Activated T-cell treated with anti-CD3 and anti-CD28 coated beads, Interleukin-2, amount 50 U/mL, for 48 hours (primary cell): ENCODE results near the gene IL4R.
"Not testable (repeated sequence)": the region's sequence is repeated elsewhere in the genome, so short reads cannot be mapped to it uniquely, and the experiment has no call there.

Experiments
- DNase-seq, 2 experiments: peaks; one replicate each; pipeline ENCODE4 v3.0.0-alpha.2; 2020

The IL4R gene

DNA sequence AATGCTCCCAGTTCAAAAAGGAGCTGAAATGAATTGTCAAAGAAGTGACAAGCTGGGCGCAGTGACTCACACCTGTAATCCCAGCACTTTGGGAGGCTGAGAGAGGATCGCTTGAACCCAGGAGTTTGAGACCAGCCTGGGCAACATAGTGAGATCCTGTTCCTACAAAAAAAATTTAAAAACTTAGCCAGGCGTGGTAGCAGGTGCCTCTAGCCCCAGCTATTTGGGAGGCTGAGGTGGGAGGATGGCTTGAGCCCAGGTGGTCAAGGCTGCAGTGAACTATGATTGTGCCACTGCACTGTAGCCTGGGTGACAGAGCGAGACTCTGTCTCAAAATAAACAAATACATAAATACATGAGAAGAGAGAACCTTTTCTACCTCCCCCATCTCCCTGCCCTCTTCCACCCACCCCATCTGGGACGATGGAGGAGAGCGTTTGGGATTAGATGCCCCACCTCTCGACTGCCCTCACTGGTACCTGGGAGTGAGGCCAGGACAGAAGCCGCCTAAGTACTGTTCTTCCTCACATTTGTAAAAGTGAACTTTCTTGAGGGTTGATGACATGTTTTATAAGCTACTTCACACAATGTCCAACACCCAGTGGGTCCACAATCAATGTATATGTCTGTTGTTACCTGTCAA lies 2.4 kb downstream of the IL4R start:
- DNase-seq = peak in 1 of 2 experiments; percentile 32

DNA sequence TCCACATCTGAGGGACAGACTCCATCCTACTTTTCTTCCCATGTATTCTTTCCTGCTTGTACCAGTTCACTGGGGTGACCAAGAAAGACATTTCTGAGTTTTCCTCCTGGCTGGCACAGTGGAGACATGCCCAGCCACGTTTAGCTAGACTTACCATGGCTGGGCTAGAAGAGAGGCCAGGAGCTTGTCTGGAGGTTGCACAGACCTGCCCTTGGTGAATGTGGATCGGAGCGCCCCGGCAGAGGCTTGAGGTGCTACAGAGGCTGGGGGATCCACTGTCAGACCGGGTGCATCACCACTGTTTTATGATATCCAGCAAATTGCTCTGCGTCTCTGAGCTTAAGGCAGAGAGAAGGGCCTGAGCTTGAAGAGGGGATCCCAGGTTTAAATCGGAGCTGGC lies 3.5 kb downstream of the IL4R start:
- DNase-seq = peak in 1 of 2 experiments; percentile 42

DNA sequence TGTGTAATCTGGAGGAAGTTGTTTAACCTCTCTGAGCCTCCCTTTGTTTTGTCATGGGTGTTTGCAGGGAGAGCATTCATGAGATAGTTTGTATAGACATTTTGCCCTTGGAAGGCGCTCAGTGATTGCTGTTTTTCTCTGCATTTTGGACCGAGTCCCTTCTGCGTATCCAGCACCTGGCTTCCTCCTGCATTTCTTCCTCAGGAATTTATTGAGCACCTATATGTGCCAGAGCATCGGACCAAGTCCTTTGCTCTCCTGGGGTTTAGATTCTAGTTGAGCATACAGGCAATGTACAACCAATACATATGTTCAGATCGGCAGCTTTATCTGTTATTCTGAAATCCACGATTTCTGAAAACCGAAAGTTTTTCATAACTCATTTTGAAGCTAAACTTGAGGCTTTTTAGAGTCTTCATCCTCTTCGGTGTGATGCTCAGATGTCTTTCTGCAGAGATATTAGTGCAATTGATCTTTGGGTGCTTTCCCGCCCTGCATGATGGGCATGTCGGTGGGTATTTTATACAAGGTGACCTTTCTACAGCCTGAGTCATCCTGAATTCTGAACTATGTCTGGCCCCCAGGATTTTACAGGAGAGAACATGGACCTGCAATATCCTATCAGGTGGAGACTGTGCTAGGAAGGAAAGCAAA lies 4.1 kb downstream of the IL4R start:
- peak in 1 of 2 experiments; percentile 77 for DNase-seq

DNA sequence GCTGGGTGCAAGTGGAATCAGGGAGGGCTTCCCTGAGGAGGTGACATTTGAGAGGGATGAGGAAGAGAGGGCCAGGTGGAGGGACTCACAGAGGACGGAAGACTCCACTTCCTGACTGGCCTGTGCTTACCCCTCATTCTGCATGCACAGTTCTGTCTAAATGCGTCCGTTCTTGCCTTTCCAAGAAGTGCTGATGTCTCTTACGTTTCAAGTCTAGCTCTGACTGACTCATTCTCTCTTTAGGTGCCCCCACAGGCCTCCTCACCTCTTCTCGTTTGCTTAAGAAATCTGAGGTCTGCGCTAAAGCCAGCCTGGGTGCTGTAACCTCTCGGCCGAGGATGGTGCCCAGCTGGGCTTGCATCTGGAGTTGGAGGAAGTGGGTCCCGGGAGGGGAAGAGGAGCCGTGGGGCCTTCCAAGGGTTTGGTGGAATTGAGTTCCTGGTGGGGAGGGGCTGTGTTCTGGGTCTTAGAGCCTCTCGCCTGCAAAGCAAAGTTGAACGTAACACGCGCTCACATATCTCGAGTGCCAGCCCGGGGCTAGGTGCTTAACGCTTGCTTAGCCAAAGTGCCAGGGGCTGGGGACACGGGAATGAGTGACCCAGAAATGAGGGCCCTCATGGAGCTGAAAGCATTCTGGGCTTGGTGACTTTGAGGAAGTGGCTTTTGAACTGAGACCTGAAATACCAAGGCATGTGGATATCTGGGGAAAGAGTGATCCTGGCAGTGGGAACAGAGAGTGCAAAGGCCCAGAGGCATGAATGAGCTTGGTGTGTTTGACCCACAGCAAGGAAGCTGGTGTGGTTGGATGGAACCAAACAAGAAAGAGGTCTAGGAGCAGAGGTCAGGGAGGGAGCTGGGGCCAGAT lies 4.8 kb downstream of the IL4R start:
- peak; percentile 78 to 79 for DNase-seq

DNA sequence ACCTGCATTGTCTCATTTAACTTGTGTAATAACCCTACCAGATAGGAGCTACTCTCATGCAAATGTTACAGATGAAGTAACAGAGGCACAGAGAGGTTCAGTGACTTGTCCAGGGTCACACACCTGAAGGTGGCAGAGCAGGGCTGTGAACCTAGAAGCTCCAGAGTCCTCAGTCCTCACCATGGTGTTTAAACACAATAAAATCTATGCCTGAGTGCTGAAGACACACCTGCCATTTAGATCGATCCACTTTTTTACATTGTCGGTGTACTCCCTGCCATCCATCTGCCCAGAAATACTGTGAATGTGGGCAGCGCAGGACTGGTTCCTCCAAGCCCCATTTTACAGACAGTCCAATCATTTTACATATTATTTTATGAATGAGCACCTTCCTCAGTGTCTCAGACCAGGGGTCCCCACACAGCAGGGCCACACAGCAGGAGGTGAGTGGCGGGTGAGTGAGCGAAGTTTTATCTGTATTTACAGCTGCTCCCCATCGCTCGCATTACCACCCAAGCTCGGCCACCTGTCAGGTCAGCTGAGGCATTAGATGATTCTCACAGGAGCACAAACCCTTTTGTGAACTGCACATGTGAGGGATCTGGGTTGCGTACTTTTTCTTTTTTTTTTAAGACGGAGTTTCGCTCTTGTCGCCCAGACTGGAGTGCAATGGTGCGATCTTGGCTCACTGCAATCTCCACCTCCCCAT lies 5.6 kb downstream of the IL4R start:
- DNase-seq = no peak

DNA sequence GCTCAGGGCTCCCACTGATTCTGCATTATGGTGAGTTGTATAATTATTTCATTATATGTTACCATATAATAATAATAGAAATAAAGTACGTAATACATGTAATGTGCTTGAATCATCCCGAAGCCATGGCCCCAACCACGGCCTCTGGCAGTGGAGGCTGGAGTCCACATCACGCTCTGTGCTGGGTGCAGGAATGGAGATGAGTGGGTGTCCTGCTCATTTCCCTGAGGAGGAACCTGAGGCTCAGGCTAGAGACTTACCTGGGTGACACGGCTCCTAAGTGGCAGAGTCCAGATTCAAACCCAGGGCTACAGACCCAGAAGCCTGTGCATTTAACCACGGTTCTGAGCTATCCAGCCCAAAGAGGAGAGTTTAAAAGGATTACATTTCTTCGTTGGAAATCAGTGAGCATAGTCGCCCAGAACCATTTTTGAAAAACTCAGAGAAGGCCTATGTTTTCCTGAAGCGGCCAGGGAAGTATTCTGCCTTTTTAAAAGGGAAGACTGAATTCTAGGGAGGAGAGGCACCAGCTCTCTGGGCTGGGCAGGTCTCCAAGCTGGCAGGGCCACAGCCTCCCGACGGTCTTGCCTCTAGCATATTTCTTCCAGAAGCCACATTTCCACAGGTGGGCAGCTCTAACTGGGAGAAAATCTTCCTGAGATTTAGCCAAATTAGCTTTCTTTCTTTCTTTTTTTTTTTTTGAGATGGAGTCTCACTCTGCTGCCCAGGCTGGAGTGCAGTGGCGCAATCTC lies 6.7 kb downstream of the IL4R start:
- DNase-seq = no peak

DNA sequence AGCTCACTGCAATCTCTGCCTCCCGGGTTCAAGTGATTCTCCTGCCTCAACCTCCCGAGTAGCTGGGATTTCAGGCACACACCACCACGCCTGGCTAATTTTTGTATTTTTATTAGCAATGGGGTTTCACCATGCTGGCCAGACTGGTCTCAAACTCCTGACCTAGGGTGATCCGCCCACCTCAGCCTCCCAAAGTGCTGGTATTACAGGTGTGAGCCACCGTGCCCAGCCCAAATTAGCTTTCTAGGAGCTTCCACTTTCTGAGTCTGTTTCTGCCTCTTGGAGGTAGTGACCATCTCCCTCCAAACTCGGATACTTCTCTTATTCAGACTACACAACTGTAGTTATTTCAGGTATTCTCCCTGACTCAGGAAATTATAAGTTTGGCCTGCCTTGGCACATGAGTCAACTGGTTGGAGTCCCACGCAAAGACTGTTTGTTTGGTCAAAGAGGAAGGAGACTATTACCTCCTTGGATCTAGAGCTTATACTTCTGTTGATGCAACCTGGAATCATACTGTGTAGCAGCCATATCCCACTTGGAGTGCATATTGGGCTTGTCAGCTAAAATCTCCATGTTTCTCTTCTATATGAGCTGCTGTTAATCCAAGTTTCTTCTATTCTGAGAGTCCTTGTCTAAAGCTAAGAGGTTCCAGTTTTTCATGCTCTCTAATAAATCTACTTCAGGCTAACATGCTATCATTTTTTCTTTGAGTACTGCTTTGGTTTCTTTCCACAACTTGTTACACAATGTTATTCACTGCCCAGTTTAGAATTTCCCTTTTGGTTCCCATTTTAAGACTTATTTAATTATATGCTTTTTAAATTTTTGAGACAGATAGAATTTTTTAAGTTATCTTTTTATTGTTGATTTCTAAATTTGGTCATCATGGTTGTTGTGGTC lies 7.5 kb downstream of the IL4R start:
- no peak for DNase-seq

DNA sequence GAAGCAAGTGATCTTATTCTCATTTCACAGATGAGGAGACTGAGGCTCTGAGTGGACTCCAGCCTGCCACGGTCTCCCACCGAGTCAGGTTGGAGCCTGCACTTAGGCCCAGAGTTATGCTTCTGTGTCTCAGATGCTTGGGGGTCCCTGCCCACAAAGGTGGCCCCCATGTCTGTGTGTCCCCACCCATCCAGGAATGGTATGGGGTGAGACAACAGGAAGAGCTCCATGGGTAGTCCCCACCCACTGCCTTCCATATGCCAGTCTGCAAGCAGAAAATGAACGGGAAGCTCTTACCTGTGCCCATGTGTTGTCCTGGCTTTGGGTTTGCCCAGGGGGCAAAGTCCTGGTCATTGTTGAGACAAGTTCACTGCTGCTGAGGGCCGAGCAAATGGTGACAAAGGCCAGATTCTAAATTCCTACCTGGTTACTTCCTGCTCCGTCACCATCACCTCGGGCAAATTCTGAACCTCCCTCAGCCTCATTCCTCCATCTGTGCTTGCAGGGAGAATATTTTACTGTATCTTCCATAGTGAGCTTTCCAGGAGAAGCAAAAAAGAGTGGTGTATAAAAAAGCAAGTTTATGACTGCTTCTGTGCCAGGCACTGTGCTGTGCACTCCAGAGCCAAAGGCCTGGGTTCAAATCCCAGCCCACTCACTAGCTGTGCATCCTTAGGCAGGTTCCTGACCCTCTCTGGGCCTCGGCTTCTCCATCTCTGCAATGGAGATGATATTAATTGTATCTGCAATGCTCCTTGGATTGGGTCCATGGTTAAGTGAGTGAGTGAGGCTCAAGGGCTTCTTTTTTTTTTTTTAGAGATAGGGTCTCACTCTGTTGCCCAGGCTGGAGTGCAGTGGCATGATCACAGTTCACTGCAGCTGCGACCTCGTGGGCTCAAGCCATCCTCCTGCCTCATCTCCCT lies 9.3 kb downstream of the IL4R start:
- no peak for DNase-seq

DNA sequence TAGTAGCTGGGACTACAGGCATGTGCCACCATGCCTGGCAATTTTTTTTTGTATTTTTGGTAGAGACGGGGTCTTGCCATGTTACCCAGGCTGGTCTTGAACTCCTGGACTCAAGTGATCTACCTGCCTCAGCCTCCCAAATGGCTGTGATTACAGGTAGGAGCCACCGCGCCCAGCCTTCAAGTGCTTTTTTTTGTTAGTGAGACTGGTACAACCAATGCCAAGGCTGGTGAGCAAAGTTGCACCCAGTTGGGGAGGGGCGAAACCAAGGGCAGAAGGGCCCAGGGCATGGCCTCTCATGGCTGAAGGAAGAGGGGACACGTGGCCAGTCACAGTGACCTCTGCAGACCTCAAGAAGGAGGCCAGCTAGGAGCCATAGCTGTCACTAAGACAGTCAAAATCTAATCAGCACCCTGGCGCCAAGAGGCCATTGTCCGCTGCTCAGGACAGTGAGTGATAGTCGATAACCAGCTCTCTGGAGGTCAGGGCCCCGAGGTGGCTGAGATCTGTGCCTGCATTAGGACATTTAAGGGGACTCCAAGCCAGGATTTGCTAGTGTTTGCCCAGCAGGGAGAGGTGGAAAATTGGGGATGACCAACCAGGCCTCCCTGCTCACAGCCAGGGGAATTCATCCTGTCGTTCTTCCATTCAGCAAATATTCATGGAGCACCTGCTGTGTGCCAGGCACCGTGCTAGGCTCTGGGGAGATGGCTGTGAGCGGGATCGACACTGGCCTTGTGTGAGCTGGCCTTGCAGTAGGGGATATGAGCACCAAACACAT lies 10.2 kb downstream of the IL4R start:
- no peak for DNase-seq

DNA sequence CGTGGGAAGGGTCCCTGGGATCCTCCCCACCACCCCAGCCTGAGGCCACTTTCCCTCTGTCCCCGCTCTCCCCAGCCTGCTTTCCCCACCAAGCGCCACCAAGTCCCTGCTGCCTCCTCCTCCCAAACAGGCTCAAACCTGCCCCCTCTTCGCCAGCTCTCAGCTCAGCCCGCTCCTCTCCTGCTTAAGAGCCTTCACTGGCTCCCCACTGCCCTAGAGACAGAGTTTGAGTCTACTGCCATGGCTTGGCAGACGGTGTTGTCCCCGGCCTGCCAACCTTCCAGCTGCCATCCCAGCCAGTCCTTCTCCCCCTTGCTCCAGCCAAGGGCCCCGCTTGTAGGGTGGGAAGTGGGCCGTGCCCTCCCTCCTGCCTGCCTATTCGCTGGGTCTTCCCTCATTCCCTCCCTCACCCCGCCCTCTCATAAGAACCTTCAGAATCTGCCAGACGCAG lies 11.1 kb downstream of the IL4R start:
- no peak for DNase-seq

DNA sequence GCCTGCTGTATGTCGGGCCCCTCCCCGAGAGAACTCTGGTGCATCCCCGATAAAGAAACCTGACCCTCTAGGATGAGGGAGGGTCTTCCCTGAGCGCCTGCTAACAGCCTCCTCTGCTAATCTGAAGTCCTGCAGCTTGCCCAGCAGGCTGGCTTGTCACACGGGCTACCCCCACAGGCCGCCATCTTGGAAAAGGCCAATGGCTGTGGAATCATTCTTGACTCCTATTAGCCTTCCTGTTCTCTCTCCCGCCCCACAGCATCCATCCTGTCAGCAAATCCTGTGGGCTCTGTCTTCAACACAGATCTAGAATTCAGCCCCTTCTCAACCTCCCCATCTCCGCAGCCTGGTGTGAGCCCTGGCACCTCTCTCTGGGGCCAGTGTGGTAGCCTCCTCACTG lies 12.0 kb downstream of the IL4R start:
- DNase-seq = no peak

DNA sequence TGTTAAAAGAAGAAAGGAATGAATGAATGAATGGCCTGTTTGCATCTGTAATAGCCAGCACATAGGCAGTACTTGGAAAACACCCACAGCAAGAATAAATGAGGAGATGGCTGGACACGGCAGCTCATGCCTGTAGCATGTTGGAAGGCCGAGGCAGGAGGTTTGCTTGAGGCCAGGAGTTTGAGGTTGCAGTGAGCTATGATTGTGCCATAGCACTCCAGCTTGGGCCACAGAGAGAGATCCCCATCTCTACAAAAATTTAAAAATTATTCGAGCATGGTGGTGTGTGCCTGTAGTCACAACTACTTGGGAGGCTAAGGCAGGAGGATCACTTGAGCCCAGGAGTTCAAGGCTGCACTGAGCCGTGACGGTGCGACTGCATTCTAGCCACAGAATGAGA lies 12.5 kb downstream of the IL4R start:
- no peak for DNase-seq

DNA sequence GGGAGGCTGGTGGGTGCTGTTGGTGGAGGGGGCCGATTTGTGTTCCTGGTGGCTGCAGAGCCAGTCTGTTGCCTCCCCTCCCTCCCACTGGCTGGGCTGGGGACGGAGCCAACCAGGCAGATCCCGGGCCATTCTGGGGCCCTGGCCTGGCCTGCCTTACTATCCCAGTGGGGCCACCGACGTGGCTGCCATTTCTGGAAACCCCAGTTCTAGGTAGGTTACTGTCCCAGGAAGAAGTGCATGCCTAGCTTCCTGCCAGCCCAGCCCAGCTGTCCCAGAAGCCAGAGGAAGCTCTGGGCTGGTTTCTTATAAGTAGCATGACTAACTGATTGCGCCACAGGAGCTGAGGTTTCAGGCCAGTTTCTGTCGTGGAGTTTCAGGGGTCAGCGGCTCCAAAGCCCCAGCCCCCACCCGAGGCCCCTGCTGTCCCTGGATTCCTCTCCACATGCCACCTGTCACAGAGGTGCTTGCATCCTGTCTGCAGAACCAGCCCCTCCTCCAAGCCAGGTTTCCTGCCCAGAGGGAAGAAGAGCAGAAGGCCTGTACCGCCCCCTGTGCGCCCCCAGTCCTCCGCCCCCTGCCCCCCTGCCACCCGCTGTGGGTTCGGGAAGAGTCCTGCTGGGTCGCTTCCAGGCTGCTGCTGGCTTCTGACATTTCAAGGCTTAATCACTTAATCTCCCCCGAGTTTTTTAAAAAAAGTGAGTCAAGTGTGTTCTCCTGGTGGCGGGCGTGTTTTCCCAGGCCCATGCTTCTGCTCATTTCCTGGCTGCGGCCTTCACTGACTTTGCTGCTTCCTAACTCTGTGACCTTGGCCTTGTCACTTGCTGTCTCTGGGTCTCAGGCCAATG lies 13.2 kb downstream of the IL4R start:
- peak; percentile 66 to 71 for DNase-seq

DNA sequence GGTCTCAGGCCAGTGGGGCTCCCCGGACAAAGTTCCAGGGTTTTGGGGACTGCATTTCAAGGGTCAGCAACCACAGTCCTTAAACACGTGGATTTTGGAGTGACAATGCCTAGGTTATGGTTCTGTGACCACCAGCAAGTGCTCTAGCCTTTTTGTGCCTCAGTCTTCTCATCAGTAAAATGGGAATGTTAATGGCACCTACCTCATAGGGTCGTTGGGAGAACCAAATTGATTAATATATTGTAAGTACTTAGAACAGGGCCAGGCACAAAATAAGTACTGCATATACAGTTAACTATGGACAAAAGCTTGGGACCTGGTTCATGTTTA lies 13.8 kb downstream of the IL4R start:
- no peak for DNase-seq

DNA sequence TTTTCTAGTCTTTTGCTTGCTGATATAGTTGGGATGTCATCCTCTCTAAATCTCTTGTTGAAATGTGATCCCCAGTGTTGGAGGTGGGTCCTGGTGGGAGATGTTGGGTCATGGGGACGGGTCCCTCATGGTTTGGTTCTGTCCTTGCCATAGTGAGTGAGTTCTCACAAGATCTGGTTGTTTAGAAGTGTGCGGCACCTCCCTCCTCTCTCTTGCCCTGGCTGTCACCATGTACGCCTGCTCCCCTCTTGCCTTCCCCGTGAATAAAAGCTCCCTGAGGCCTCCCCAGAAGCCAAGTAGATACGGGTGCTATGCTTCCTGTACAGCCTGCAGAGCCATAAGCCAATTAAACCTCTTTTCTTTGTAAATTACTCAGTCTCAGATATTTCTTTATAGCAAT lies 15.2 kb downstream of the IL4R start:
- DNase-seq = no peak

DNA sequence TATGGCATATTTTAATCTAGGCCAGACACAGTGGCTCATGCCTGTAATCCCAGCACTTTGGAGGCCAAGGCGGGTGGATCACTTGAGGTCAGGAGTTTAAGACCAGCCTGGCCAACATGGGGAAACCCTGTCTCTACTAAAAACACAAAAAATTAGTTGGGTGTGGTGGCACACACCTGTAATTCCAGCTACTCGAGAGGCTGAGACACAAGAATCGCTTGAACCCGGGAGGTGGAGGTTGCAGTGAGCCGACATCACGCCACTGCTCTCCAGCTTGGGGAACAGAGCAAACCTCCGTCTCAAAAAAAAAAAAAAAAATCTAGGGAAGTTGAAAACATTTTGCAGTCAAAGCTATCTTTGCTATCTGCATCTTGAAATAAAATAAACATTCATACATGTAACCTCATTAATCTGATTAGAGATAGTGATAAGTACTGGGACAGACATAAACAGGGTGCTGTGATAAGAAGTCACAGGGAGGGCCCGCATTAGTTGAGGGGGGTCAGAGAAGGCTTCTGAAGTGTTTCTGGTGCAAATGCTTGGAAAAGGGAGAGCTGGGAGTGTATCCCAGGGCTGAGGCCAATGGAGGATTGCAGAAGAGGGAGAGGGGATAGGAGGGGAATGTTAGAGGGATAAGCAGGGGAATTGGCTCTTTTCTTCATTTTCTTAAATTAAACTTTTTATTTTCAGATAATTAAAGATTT lies 15.8 kb downstream of the IL4R start:
- DNase-seq = not testable (repeated sequence)

DNA sequence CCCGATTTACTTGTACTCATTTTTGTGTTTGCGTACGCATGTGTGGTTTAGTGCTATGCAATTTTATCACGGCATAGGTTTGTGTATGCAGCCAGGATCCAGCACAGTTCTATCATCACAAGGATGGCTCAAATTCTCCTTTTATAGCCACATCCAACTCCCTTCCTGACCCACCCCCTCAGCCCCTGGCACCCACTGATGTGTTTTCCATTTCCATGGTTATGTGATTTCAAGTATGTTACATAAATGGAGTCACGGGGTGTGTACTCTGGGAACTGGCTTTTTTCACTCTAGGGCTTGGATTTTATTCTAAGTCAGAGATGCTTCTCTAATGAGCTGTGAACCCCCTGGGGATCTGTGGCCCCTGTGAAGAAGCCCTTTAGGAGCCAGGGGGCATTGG lies 16.8 kb downstream of the IL4R start:
- DNase-seq = no peak

DNA sequence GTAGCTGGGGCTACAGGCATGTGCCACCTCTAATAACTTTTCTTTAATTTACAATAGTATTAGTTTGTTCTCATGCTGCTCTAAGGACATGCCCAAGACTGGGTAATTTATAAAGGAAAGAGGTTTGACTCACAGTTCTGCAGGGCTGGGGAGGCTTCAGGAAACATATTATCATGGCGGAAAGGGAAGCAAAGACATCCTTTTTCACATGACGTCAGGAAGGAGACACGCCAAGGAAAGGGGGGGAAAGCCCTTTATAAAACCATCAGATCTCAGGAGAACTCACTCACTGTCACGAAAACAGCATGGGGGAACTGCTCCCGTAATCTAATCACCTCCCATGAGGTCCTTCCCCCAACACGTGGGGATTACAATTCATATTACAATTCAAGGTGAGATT lies 18.3 kb downstream of the IL4R start:
- no peak for DNase-seq
